Measurements from ENCODE around the gene SORL1. TPM values are rescaled to one million over a fixed set of nuclear protein-coding genes. Genes with fewer than 3 reads are reported as not detected.

SORL1 gene
- total and polyA plus RNA-seq, 2 of the 13 experiments (the other 11 are each of a cell fraction or from before 2014, with no cell fraction given): 21.3 to 148 TPM

DNA sequence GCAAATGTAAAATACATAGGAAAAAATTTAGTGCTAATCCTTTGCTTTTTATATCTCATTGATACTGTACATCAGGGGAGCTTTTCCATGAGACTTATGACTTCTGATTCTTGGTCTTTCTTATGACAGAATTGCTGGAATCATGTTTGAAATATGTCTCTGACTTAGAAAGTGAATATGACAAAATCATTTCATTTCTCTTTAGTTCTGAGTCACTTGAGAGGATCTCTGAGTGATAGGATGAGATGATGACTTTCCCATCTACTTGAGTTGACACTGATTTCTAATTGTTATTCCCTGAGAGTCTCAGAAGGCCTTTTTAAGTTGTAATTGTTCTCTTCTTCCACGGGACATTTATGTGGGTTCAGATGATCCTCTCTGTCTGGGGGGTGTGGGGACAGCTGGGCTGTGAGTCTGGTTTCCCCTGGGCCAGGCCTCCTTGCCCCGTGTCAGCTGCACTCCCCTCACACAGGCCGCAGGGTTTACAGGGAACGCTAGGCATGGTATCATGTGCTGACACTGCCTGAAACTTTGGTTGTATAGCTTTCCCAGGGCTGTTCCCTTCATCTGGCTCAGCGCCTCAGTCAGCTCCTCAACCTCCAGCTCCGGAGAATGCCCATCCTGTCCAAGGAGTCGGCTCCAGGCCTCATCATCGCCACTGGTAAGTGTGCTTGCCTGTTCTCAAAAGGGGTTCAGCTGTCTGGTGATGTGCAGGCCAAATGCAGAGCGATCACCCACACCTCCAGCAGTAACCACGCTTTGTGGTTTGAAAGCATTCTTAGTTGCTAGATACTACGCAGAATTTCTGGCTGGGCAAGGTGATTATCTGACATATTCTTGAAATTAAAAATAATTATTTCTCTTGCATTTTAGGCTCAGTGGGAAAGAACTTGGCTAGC, 70.2 kb downstream of the SORL1 start (continued):
- TF ChIP-seq SKI (IDR thresholded peaks at IDR 0.05; ENCODE audit: partially characterized antibody) (no peak), ATAD3A (CRISPR knock-in tag; IDR thresholded peaks at IDR 0.05) (no peak), FOXC1 (CRISPR knock-in tag; IDR thresholded peaks at IDR 0.05; ENCODE audit: borderline replicate concordance) (no peak), FOXK1 (CRISPR knock-in tag; IDR thresholded peaks at IDR 0.05; ENCODE audit: borderline replicate concordance, low read depth) (no peak), ZNF83 (CRISPR knock-in tag; IDR thresholded peaks at IDR 0.05; ENCODE audit: borderline replicate concordance) (no peak)
- TF ChIP-seq, protein P1, sequence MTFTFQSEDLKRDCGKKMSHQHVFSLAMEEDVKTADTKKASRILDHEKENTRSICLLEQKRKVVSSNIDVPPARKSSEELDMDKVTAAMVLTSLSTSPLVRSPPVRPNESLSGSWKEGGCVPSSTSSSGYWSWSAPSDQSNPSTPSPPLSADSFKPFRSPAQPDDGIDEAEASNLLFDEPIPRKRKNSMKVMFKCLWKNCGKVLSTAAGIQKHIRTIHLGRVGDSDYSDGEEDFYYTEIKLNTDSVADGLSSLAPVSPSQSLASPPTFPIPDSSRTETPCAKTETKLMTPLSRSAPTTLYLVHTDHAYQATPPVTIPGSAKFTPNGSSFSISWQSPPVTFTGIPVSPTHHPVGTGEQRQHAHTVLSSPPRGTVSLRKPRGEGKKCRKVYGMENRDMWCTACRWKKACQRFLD (CRISPR knock-in tag; IDR thresholded peaks at IDR 0.05; ENCODE audit: borderline replicate concordance): no peak
- TF ChIP-seq, protein P2, sequence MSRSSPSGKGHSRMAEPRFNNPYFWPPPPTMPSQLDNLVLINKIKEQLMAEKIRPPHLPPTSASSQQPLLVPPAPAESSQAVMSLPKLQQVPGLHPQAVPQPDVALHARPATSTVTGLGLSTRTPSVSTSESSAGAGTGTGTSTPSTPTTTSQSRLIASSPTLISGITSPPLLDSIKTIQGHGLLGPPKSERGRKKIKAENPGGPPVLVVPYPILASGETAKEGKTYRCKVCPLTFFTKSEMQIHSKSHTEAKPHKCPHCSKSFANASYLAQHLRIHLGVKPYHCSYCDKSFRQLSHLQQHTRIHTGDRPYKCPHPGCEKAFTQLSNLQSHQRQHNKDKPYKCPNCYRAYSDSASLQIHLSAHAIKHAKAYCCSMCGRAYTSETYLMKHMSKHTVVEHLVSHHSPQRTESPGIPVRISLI (CRISPR knock-in tag; IDR thresholded peaks at IDR 0.05; ENCODE audit: borderline replicate concordance): no peak
- TF ChIP-seq, protein P3, sequence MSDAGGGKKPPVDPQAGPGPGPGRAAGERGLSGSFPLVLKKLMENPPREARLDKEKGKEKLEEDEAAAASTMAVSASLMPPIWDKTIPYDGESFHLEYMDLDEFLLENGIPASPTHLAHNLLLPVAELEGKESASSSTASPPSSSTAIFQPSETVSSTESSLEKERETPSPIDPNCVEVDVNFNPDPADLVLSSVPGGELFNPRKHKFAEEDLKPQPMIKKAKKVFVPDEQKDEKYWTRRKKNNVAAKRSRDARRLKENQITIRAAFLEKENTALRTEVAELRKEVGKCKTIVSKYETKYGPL (CRISPR knock-in tag; IDR thresholded peaks at IDR 0.05): no peak

Data from HepG2 (cell line).